Activated CD8-positive, alpha-beta T cell treated with anti-CD3 and anti-CD28 coated beads for 36 hours (primary cell): Measurements from ENCODE around the gene GDF7. TPM values are rescaled to one million over a fixed set of nuclear protein-coding genes. Genes with fewer than 3 reads are reported as not detected.
A peak's percentile ranks its signal among the peaks of the same experiment; 100 is the strongest.

Source experiments
- ATAC-seq: fragments of 200-7000 bp; cut with Tn5 transposase; one replicate; pipeline ENCODE4 v1.10.0; 2021; ENCODE audit warnings: mild to moderate bottlenecking, moderate library complexity
- CTCF ChIA-PET: fragments of 350-600 bp; sonication (Branson Sonifier 250); formaldehyde crosslinking; loops from one replicate; lab custom pipeline; 2021; ENCODE audit warnings: antibody characterized with exemption; lab: Charles Lee
- POLR2A ChIA-PET: fragments of 350-600 bp; sonication (Branson Sonifier 250); formaldehyde crosslinking; loops from one replicate; lab custom pipeline; 2021; ENCODE audit warnings: antibody characterized with exemption; lab: Charles Lee
- DNase-seq: peaks from one replicate; pipeline ENCODE4 v3.0.0-alpha.2; 2020
- H3K27ac Mint-ChIP-seq: one replicate; pipeline ENCODE4 v1.8.0; 2021; ENCODE audit warnings: mild to moderate bottlenecking, mixed read lengths
- H3K27me3 Mint-ChIP-seq: one replicate; pipeline ENCODE4 v1.8.0; 2021; ENCODE audit warnings: mixed read lengths
- H3K36me3 Mint-ChIP-seq: one replicate; pipeline ENCODE4 v1.8.0; 2021; ENCODE audit warnings: low read depth, mixed read lengths
- H3K4me1 Mint-ChIP-seq: one replicate; pipeline ENCODE4 v1.8.0; 2021; ENCODE audit warnings: low read depth, mixed read lengths
- H3K4me3 Mint-ChIP-seq: one replicate; pipeline ENCODE4 v1.8.0; 2021; ENCODE audit warnings: mild to moderate bottlenecking, moderate library complexity, mixed read lengths
- H3K9me3 Mint-ChIP-seq: one replicate; pipeline ENCODE4 v1.8.0; 2021; ENCODE audit warnings: mixed read lengths
- intact Hi-C: fragments of 100-400 bp; cut with micrococcal nuclease; formaldehyde crosslinking; loops from one replicate; pipeline ENCODE4 v1.10.0; 2022
- total RNA-seq, 2 experiments: library from RNA; stranded (reverse); gene quantifications; one replicate each; pipeline ENCODE4 v1.2.3, GENCODE V29; 2021
- TF ChIP-seq, protein P1 (sequence below): fragments of 200-600 bp; IDR thresholded peaks from one replicate; pipeline ENCODE4 v1.8.0; 2022; ENCODE audit warnings: antibody characterized with exemption, mild to moderate bottlenecking

GDF7 gene
- total RNA-seq, 2 experiments from 2014 or later = not detected

DNA sequence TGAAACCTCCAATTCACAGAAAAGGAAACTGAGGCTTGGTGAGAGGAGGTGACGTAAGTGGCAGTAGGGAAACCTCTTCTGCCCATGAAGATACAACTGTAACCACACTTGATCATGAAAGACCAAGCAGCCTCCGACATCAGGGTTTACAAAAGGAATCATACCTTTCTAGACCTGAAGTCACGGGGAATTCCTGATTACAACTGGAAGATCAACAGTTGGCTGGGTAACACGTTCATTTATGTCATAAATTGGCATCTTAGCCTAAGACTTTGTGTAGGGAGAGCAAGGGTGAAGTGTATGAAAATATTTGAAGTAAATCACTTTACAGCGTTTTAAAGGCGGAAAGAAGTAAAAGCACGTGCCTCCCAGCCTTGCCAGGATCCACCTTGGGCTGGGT lies 17.0 kb upstream of the GDF7 start:
- TF ChIP-seq, protein P1, sequence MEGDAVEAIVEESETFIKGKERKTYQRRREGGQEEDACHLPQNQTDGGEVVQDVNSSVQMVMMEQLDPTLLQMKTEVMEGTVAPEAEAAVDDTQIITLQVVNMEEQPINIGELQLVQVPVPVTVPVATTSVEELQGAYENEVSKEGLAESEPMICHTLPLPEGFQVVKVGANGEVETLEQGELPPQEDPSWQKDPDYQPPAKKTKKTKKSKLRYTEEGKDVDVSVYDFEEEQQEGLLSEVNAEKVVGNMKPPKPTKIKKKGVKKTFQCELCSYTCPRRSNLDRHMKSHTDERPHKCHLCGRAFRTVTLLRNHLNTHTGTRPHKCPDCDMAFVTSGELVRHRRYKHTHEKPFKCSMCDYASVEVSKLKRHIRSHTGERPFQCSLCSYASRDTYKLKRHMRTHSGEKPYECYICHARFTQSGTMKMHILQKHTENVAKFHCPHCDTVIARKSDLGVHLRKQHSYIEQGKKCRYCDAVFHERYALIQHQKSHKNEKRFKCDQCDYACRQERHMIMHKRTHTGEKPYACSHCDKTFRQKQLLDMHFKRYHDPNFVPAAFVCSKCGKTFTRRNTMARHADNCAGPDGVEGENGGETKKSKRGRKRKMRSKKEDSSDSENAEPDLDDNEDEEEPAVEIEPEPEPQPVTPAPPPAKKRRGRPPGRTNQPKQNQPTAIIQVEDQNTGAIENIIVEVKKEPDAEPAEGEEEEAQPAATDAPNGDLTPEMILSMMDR = no peak
- H3K9me3 Mint-ChIP-seq = no peaks in the 10 kb centered on the region
- intact Hi-C loops = no loop called here
- POLR2A ChIA-PET = interaction anchor here (1.2 to 2.6 kb wide), 4 partner anchors 7 to 204 kb away, joined by 3 to 14 read pairs (median 4); partner anchors contain the start of genes LDAH and RHOB
- ATAC-seq (no peak), DNase-seq (no peak)
- no peak overlapping the region for H3K27ac Mint-ChIP-seq
- CTCF ChIA-PET = interaction anchor here (0.8 to 5.6 kb wide), 12 partner anchors 8 to 226 kb away, joined by 3 to 46 read pairs (median 11); partner anchors contain the start of gene RHOB
- H3K27me3 Mint-ChIP-seq = no peaks in the 10 kb centered on the region
- H3K4me3 Mint-ChIP-seq = peak overlapping the region; percentile 77
- no peaks in the 10 kb centered on the region for H3K36me3 Mint-ChIP-seq
- peaks cover 17% of the 10 kb centered on the region for H3K4me1 Mint-ChIP-seq

DNA sequence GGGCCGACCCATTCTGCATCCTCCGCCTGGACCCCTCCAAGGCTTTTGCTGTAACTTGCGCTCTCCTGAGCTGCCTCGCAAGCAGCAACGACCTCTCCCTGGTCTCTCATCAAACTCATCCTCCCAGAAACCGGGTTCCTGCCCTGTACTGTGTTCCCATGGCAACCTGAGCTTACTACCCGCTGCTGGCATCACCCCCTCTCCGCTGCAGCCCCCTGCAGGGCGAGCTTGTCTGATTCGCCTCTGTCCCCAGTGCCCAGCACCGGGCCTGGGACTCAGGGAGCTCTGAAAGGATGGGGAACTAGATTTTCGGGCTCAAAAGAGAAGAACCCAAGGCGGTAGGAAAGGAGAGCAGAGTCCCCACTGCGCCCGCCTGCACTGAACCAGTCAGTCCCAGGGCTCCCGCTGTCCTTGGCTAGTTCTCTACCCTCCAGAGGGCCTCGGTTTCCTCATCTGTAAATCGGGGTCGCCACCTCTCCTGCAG lies 16.5 kb upstream of the GDF7 start:
- H3K4me1 Mint-ChIP-seq = peaks cover 17% of the 10 kb centered on the region

DNA sequence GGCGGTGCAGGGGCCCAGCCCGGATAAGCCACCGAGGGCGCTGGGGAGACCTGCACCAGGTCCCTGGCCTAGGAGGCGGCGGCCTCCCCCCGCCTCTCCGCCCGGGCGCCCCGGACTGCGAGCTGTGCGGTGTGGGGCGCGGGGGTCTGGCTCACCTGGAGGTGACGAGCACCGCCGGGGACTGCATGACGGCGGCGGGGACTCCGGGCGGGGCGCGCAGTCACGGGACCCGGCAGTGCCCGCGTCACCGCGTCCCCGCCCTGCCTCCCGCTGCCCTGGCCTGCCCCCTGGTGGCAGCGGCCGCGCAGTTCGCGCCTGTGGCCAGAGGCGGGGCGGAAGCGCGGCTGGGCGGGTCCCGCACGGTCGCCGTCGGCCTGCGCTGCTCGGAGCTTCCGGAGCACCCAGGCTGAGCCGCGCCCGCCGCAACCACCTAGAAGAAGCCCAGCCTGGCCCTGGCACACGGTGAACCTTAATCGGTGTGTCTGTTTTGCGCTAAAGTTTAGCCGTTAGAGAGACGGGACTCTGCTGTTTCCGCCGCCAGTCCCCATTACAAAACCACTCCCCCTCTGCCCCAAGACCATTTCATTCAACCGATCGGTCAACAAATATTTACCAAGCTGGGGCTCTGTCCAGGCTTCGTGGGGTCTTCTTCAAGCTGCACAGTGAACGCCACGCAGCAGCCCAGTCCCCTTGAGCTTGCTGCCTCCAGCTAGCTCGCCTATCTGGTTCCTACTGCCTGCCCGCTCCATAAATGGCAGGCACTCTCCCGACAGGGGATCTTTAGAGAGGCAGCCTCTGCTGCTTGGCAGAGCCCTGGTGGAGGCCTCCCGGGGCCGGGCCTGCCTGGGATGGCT lies 15.8 kb upstream of the GDF7 start, which contains the start of gene HS1BP3:
Gene HS1BP3 (minus strand): TSS at position 222 of the 854 bp plus-strand sequence. CDS start 35 bp downstream, at position 187.
- intact Hi-C loops = no loop called here
- Mint-ChIP-seq H3K36me3 (no peaks in the 10 kb centered on the region), H3K27ac (peak within 1 kb of the TSS; percentile 85), H3K4me1 (peaks cover 17% of the 10 kb centered on the region), H3K9me3 (no peaks in the 10 kb centered on the region), H3K27me3 (no peaks in the 10 kb centered on the region), H3K4me3 (peak within 1 kb of the TSS; percentile 77)
- POLR2A ChIA-PET = interaction anchor here (0.7 to 2.6 kb wide), 10 partner anchors 8 to 298 kb away, joined by 3 to 14 read pairs (median 3); partner anchors contain the start of genes LDAH and RHOB
- peak; percentile 85 for DNase-seq
- TF ChIP-seq, protein P1 = peak; percentile 83
- CTCF ChIA-PET = interaction anchor here (0.6 to 5.6 kb wide), 33 partner anchors 9 to 545 kb away, joined by 3 to 46 read pairs (median 4); partner anchors contain the start of gene RHOB
- peak; percentile 97 for ATAC-seq

More for the DNA sequence above, 16.5 kb upstream of the GDF7 start:
- Mint-ChIP-seq H3K36me3 (no peaks in the 10 kb centered on the region), H3K4me3 (peak overlapping the region; percentile 77), H3K9me3 (no peaks in the 10 kb centered on the region), H3K27ac (no peak overlapping the region), H3K27me3 (no peaks in the 10 kb centered on the region)
- ATAC-seq (peak; percentile 4), DNase-seq (peak; percentile 31)
- TF ChIP-seq, protein P1 = no peak
- intact Hi-C loops = no loop called here
- POLR2A ChIA-PET = interaction anchor here (1.0 to 2.6 kb wide), 5 partner anchors 8 to 205 kb away, joined by 3 to 14 read pairs (median 4); partner anchors contain the start of genes LDAH and RHOB
- CTCF ChIA-PET = interaction anchor here (0.8 to 5.6 kb wide), 19 partner anchors 8 to 349 kb away, joined by 3 to 46 read pairs (median 8); partner anchors contain the start of gene RHOB

DNA sequence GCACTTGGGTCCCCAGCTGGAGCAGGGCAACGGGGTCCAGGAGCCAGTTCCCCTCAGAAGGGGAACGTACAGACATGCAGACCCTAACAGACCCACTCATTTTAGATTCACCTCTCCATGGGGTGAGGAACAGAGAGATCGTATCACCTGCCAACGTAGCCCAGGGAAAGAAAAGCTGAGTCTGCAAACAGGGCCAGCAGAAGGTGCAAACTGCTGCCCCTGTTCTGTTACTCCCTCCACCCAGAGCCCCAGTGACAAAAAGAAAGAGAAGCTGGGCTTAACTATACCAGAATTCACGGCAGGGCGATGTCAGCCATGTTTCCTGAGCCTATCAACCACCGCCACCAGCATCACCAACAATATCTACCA lies 15.2 kb upstream of the GDF7 start:
- Mint-ChIP-seq H3K4me1 (peaks cover 17% of the 10 kb centered on the region), H3K4me3 (peak overlapping the region; percentile 77), H3K36me3 (no peaks in the 10 kb centered on the region), H3K9me3 (no peaks in the 10 kb centered on the region), H3K27me3 (peaks cover 1% of the 10 kb centered on the region), H3K27ac (peak overlapping the region; percentile 85)
- no peak for ATAC-seq
- DNase-seq = no peak
- intact Hi-C loops = no loop called here
- TF ChIP-seq, protein P1 = no peak
- ChIA-PET CTCF (interaction anchor here (0.6 to 5.6 kb wide), 31 partner anchors 9 to 546 kb away, joined by 3 to 46 read pairs (median 4); partner anchors contain the start of gene RHOB), POLR2A (interaction anchor here (0.7 to 2.6 kb wide), 8 partner anchors 10 to 299 kb away, joined by 3 to 14 read pairs (median 3); partner anchors contain the start of genes LDAH and RHOB)
